Activated CD4-positive, alpha-beta memory T cell treated with anti-CD3 and anti-CD28 coated beads, Interleukin-2, amount 10 ng/mL, durations not matched to agents 7 days and 5 days (primary cell): ENCODE measurements around the gene UBE2C. TPM values are rescaled to one million over a fixed set of nuclear protein-coding genes. Genes with fewer than 3 reads are reported as not detected.

Experiments
- CTCF ChIA-PET: fragments of 350-600 bp; sonication (Branson Sonifier 250); formaldehyde crosslinking; loops from one replicate; lab custom pipeline; 2021; ENCODE audit warnings: antibody characterized with exemption, inconsistent platforms; lab: Charles Lee
- POLR2A ChIA-PET: fragments of 350-600 bp; sonication (Branson Sonifier 250); formaldehyde crosslinking; loops from one replicate; lab custom pipeline; 2021; ENCODE audit warnings: antibody characterized with exemption; lab: Charles Lee
- DNase-seq: peaks from one replicate; pipeline ENCODE4 v3.0.0-alpha.2; 2020
- H3K27ac Mint-ChIP-seq: one replicate; pipeline ENCODE4 v1.8.0; 2021; ENCODE audit warnings: mild to moderate bottlenecking, mixed read lengths
- H3K27me3 Mint-ChIP-seq: one replicate; pipeline ENCODE4 v1.8.0; 2021; ENCODE audit warnings: mixed read lengths
- H3K36me3 Mint-ChIP-seq: one replicate; pipeline ENCODE4 v1.8.0; 2021; ENCODE audit warnings: low read depth, mixed read lengths
- H3K4me1 Mint-ChIP-seq: one replicate; pipeline ENCODE4 v1.8.0; 2021; ENCODE audit warnings: mixed read lengths
- H3K4me3 Mint-ChIP-seq: one replicate; pipeline ENCODE4 v1.8.0; 2021; ENCODE audit warnings: mild to moderate bottlenecking, mixed read lengths
- H3K9me3 Mint-ChIP-seq: one replicate; pipeline ENCODE4 v1.8.0; 2021; ENCODE audit warnings: mixed read lengths
- total RNA-seq, 2 experiments: library from RNA; stranded (reverse); gene quantifications; one replicate each; pipeline ENCODE4 v1.2.3, GENCODE V29; 2021

UBE2C gene
- total RNA-seq, 2 experiments from 2014 or later, result 170 to 184 TPM

- Mint-ChIP-seq H3K36me3 (peaks cover 28% of the 10 kb centered on the region), H3K27me3 (no peaks in the 10 kb centered on the region), H3K27ac (no peak overlapping the region), H3K9me3 (no peaks in the 10 kb centered on the region), H3K4me1 (peaks cover 38% of the 10 kb centered on the region), H3K4me3 (no peak overlapping the region)
- ChIA-PET POLR2A (no interaction called here), CTCF (interaction anchor here (1.0 kb wide), 1 partner anchor 117 kb away, joined by 5 read pairs; no protein-coding TSS in a partner anchor)
- no peak for DNase-seq
Measured at GRCh38 chr20:45853484-45853883, 41.0 kb downstream of the UBE2C start.

- peaks cover 27% of the 10 kb centered on the region for H3K36me3 Mint-ChIP-seq
- H3K4me3 Mint-ChIP-seq, result peak within 1 kb of the TSS; percentile 98
- peak within 1 kb of the TSS; percentile 99 for H3K27ac Mint-ChIP-seq
- ChIA-PET POLR2A (interaction anchor here (0.9 to 4.7 kb wide), 27 partner anchors 10 to 507 kb away, joined by 3 to 41 read pairs (median 5); partner anchors contain the start of genes CTSA, DNTTIP1, NEURL2 and PCIF1), CTCF (interaction anchor here (1.1 to 2.4 kb wide), 6 partner anchors 28 to 157 kb away, joined by 3 to 12 read pairs (median 4); no protein-coding TSS in a partner anchor)
- no peaks in the 10 kb centered on the region for H3K27me3 Mint-ChIP-seq
- no peaks in the 10 kb centered on the region for H3K9me3 Mint-ChIP-seq
- DNase-seq, result peak; percentile 96
- H3K4me1 Mint-ChIP-seq, result peaks cover 55% of the 10 kb centered on the region
Measured at GRCh38 chr20:45857114-45857881, 44.9 kb downstream of the UBE2C start, which contains the start of the genes ACOT8 and ZSWIM3. ACOT8 (minus strand) TSS chr20:45857392; CDS start chr20:45857315, 77 bp downstream. ZSWIM3 (plus strand) TSS chr20:45857614; CDS start chr20:45857826, 212 bp downstream.

GRCh38 chr20:45857882-45858216, 45.4 kb downstream of the UBE2C start:
- Mint-ChIP-seq H3K9me3 (no peaks in the 10 kb centered on the region), H3K27ac (peak overlapping the region; percentile 99), H3K27me3 (no peaks in the 10 kb centered on the region), H3K4me3 (peak overlapping the region; percentile 98), H3K4me1 (peaks cover 52% of the 10 kb centered on the region), H3K36me3 (peaks cover 24% of the 10 kb centered on the region)
- CTCF ChIA-PET, result interaction anchor here (1.1 to 1.4 kb wide), 2 partner anchors 112 to 157 kb away, joined by 3 to 4 read pairs; no protein-coding TSS in a partner anchor
- peak; percentile 65 for DNase-seq
- POLR2A ChIA-PET, result interaction anchor here (0.6 to 4.7 kb wide), 20 partner anchors 11 to 130 kb away, joined by 3 to 41 read pairs (median 5); partner anchors contain the start of genes PCIF1, UBE2C, ZNF335 and ZSWIM1

DNA sequence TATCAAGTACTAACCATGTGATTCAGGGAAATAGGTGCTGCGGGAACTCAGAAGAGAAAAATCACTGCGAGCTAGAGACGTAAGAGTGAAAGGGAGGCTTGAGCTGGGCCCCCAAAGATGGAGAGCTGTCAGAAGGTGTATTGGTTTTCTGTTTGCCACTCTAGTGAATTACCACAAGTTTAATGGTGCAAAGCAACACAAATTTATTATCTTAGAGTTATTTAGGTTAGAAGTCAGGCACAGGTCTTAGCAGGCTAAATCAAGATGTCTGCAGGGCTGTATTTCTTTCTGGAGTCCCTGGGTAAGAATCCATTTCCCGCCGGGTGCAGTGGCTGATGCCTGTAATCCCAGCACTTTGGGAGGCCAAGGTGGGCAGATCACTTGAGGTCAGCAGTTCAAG, 47.5 kb downstream of the UBE2C start:
- Mint-ChIP-seq H3K27ac (no peak overlapping the region), H3K4me1 (peaks cover 44% of the 10 kb centered on the region), H3K9me3 (no peaks in the 10 kb centered on the region), H3K27me3 (no peaks in the 10 kb centered on the region), H3K4me3 (no peak overlapping the region), H3K36me3 (peaks cover 18% of the 10 kb centered on the region)
- no peak for DNase-seq
- ChIA-PET CTCF (no interaction called here), POLR2A (no interaction called here)

- no peak overlapping the region for H3K27ac Mint-ChIP-seq
- ChIA-PET CTCF (no interaction called here), POLR2A (interaction anchor here (1.3 to 1.4 kb wide), 2 partner anchors 20 to 74 kb away, joined by 5 to 7 read pairs; partner anchors contain the start of genes PCIF1 and ZSWIM1)
- H3K9me3 Mint-ChIP-seq, result no peaks in the 10 kb centered on the region
- H3K36me3 Mint-ChIP-seq, result peaks cover 18% of the 10 kb centered on the region
- peaks cover 38% of the 10 kb centered on the region for H3K4me1 Mint-ChIP-seq
- no peaks in the 10 kb centered on the region for H3K27me3 Mint-ChIP-seq
- DNase-seq, result no peak
- H3K4me3 Mint-ChIP-seq, result no peak overlapping the region
Measured at GRCh38 chr20:45860560-45861220, 48.2 kb downstream of the UBE2C start.

GRCh38 chr20:45861221-45862075, 49.0 kb downstream of the UBE2C start:
- Mint-ChIP-seq H3K27me3 (no peaks in the 10 kb centered on the region), H3K36me3 (peaks cover 18% of the 10 kb centered on the region), H3K4me1 (peaks cover 32% of the 10 kb centered on the region), H3K9me3 (no peaks in the 10 kb centered on the region), H3K27ac (no peak overlapping the region), H3K4me3 (no peak overlapping the region)
- ChIA-PET POLR2A (interaction anchor here (1.3 to 1.4 kb wide), 2 partner anchors 20 to 73 kb away, joined by 5 to 7 read pairs; partner anchors contain the start of genes PCIF1 and ZSWIM1), CTCF (interaction anchor here (1.1 kb wide), 1 partner anchor 126 kb away, joined by 3 read pairs; no protein-coding TSS in a partner anchor)
- DNase-seq, result no peak

DNA sequence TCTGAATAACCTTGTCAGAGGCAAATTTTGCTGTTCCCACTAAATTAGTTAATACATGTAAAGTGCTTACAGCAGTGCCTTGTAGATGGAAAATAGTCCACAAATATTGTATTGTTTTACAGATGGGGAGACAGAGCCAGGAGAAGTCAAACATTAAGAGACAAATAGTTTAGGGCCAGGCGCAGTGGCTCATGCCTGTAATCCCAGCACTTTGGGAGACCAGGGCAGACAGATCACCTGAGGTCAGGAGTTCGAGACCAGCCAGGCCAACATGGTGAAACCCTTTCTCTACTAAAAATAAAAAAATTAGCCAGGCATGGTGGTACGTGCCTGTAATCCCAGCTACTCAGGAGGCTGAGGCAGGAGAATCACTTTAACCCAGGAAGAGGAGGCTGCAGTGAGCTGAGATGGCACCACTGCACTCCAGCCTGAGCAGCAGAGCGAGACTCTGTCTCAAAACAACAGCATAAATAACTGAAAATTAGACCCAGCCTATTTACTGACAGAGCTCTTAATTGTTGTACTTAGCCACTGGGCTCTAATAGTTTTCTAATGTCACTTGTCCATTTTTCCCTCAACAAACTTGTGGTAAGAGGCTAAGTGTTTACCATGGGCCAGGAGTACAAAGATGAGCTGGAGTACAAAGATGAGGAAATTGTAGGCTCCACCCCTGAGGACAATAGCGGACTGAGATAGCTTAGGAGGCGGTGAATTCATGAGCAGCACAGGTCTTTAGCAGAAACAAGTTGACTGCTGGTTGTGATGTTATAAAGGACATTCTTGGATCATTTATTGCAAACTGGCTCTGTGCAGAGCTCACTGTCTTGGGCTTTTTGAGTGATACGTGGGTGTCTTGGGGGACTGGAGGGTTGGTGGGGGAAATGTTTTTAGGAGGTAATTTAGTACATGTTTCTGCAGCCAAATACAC, 51.4 kb downstream of the UBE2C start:
- H3K36me3 Mint-ChIP-seq, result peaks cover 14% of the 10 kb centered on the region
- ChIA-PET POLR2A (interaction anchor here (0.9 to 1.7 kb wide), 2 partner anchors 17 to 67 kb away, joined by 3 to 5 read pairs; partner anchors contain the start of gene ZSWIM1), CTCF (no interaction called here)
- H3K4me1 Mint-ChIP-seq, result peaks cover 14% of the 10 kb centered on the region
- no peaks in the 10 kb centered on the region for H3K9me3 Mint-ChIP-seq
- H3K4me3 Mint-ChIP-seq, result no peak overlapping the region
- H3K27me3 Mint-ChIP-seq, result no peaks in the 10 kb centered on the region
- no peak for DNase-seq
- H3K27ac Mint-ChIP-seq, result no peak overlapping the region

DNA sequence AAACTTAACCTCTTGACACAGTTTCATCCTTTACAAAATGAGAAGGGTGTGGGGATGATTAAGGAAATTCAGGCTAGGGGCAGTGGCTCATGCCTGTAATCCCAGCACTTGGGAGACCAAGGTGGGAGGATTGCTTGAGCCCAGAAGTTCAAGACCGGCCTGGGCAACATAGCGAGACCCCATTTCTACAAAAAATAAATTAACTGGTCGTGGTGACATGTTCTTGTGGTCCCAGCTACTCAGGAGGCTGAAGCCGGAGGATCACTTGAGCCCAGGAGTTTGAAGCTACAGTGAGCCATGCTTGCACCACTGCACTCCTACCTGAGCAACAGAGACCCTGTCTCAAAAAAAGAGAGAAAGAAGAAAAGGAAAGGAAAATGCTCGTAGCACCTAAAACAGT, 54.0 kb downstream of the UBE2C start:
- Mint-ChIP-seq H3K27me3 (no peaks in the 10 kb centered on the region), H3K27ac (no peak overlapping the region), H3K4me1 (no peaks in the 10 kb centered on the region), H3K4me3 (no peak overlapping the region), H3K9me3 (no peaks in the 10 kb centered on the region), H3K36me3 (peaks cover 6% of the 10 kb centered on the region)
- DNase-seq, result no peak
- ChIA-PET POLR2A (no interaction called here), CTCF (interaction anchor here (0.7 to 1.9 kb wide), 5 partner anchors 12 to 696 kb away, joined by 3 to 6 read pairs (median 3); no protein-coding TSS in a partner anchor)

Other genes with a start within 250 kb of the UBE2C start
- gene WFDC8, start 233.4 kb upstream of the UBE2C start, total RNA-seq, result not detected
- not detected for gene WFDC10A, start 182.9 kb upstream of the UBE2C start, total RNA-seq
- gene WFDC9, start 181.4 kb upstream of the UBE2C start, total RNA-seq, result not detected
- gene WFDC11, start 142.4 kb upstream of the UBE2C start, total RNA-seq, result not detected
- not detected for gene WFDC13, start 110.6 kb upstream of the UBE2C start, total RNA-seq
- not detected for gene WFDC10B, start 107.6 kb upstream of the UBE2C start, total RNA-seq
- gene SPINT4, start 90.3 kb upstream of the UBE2C start, total RNA-seq, result not detected
- not detected for gene WFDC3, start 20.8 kb upstream of the UBE2C start, total RNA-seq
- gene DNTTIP1, start 20.7 kb upstream of the UBE2C start, total RNA-seq, result 10 to 100 TPM; 29.0 to 34.7 TPM
- gene TNNC2, start 14.7 kb downstream of the UBE2C start, total RNA-seq, result not detected
- 1 to 10 TPM in 1 of 2 experiments, under 1 TPM in 1; 0.91 to 1.6 TPM for gene SNX21, start 21.2 kb downstream of the UBE2C start, total RNA-seq
- 10 to 100 TPM; 36.0 to 36.5 TPM for gene ACOT8, start 44.7 kb downstream of the UBE2C start, total RNA-seq
- gene ZSWIM3, start 45.0 kb downstream of the UBE2C start, total RNA-seq, result 1 to 10 TPM; 5.5 to 5.7 TPM
- gene ZSWIM1, start 68.6 kb downstream of the UBE2C start, total RNA-seq, result 1 to 10 TPM; 2.7 to 2.9 TPM
- under 1 TPM; 0.30 to 0.88 TPM for gene SPATA25, start 75.0 kb downstream of the UBE2C start, total RNA-seq
- 1 to 10 TPM; 1.0 to 1.6 TPM for gene NEURL2, start 78.6 kb downstream of the UBE2C start, total RNA-seq
- gene CTSA, start 78.7 kb downstream of the UBE2C start, total RNA-seq, result 10 to 100 TPM; 64.3 to 64.6 TPM
- 1 to 10 TPM; 2.8 to 3.1 TPM for gene PLTP, start 99.5 kb downstream of the UBE2C start, total RNA-seq
- 10 to 100 TPM; 44.2 to 45.7 TPM for gene PCIF1, start 122.0 kb downstream of the UBE2C start, total RNA-seq
- gene ZNF335, start 159.6 kb downstream of the UBE2C start, total RNA-seq, result 10 to 100 TPM; 35.7 to 36.7 TPM
- gene MMP9, start 196.3 kb downstream of the UBE2C start, total RNA-seq, result under 1 TPM; 0.13 to 0.15 TPM
- gene SLC12A5, start 216.6 kb downstream of the UBE2C start, total RNA-seq, result under 1 TPM in 1 of 2 experiments, not detected in 1; 0.53 TPM